Upper lobe of left lung (tissue), 4 donors: ENCODE results near the gene ANK3.

Experiments
- EP300 ChIP-seq, 4 donors: sonication (generic); formaldehyde crosslinking; IDR thresholded peaks; one replicate each; pipeline ENCODE4 v1.5.1; 2017; ENCODE audit warnings: antibody characterized with exemption in 4 of 4, control low read depth in 2 of 4
- POLR2AphosphoS5 ChIP-seq, 2 donors: sonication (generic); formaldehyde crosslinking; IDR thresholded peaks; one replicate each; pipeline ENCODE4 v1.5.1; 2017; ENCODE audit warnings: antibody characterized with exemption in 2 of 2
- TF ChIP-seq, protein P1 (sequence below), 6 experiments: fragments of 450-650 bp in 4 of 6; fragments of 200-600 bp in 2 of 6; sonication (generic) in 2 of 6; IDR thresholded peaks; one replicate each; pipeline ENCODE4 v1.5.1; 2016 to 2019; ENCODE audit warnings: antibody characterized with exemption in 6 of 6

DNA sequence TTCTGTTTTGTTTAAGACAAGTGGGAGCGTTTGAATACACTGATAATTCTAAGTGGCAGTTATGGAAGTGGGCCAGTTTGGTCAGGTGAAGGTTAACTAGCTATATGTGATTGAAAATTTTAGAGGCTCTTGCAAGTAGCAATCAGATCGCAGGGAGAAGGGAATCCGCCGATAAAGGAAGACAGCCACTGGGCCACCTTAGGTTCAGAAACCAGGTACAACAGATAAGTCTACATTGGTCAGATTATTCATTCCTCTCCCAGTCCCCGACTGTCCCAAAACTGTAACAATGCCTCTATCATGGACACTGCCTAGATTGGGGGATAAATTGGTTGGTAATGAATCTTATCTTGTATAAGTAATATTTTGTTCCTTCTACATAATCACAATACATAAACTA lies 8.9 kb downstream of the ANK3 start:
- TF ChIP-seq, protein P1, sequence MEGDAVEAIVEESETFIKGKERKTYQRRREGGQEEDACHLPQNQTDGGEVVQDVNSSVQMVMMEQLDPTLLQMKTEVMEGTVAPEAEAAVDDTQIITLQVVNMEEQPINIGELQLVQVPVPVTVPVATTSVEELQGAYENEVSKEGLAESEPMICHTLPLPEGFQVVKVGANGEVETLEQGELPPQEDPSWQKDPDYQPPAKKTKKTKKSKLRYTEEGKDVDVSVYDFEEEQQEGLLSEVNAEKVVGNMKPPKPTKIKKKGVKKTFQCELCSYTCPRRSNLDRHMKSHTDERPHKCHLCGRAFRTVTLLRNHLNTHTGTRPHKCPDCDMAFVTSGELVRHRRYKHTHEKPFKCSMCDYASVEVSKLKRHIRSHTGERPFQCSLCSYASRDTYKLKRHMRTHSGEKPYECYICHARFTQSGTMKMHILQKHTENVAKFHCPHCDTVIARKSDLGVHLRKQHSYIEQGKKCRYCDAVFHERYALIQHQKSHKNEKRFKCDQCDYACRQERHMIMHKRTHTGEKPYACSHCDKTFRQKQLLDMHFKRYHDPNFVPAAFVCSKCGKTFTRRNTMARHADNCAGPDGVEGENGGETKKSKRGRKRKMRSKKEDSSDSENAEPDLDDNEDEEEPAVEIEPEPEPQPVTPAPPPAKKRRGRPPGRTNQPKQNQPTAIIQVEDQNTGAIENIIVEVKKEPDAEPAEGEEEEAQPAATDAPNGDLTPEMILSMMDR (IDR thresholded peaks at IDR 0.05) = no peak
- TF ChIP-seq EP300 (IDR thresholded peaks at IDR 0.05) (no peak), POLR2AphosphoS5 (IDR thresholded peaks at IDR 0.05) (no peak)
